GM13977 (cell line): ENCODE data around the gene NTN1.

Source experiments
- DNase-seq: peaks from one replicate; pipeline ENCODE4 v3.0.0; 2012; ENCODE audit warnings: low spot score
- CTCF ChIP-seq: IDR thresholded peaks from 2 replicates; pipeline ENCODE4 v1.5.1; 2012; ENCODE audit warnings: mild to moderate bottlenecking, control low read depth; ENCODE audit not compliant: insufficient read depth; ENCODE audit errors: extremely low read depth, missing control alignments
- in situ Hi-C: fragments of 300-500 bp; cut with MboI; formaldehyde crosslinking; loops from one replicate; pipeline ENCODE4 v1.12.0; 2022; ENCODE audit warnings: low sequenced_read_pairs, low pct_unique_long_range_greater_than_20kb, mixed read lengths, inconsistent platforms; ENCODE audit not compliant: unreplicated experiment

Gene NTN1

GRCh38 chr17:9022573-9023391 is 1.5 kb downstream of the NTN1 start:
- no peak for TF ChIP-seq CTCF

GRCh38 chr17:9023392-9024218 is 2.3 kb downstream of the NTN1 start:
- no peak for TF ChIP-seq CTCF
- in situ Hi-C loops, result no loop called here
- peak; percentile 38 for DNase-seq

More at GRCh38 chr17:9022573-9023391, 1.5 kb downstream of the NTN1 start:
- in situ Hi-C loops, result no loop called here
- DNase-seq, result peak; percentile 55

- in situ Hi-C loops, result no loop called here
- peak; percentile 28 for DNase-seq
- TF ChIP-seq CTCF, result no peak
Measured at GRCh38 chr17:9024497-9024896, 3.2 kb downstream of the NTN1 start.

GRCh38 chr17:9026741-9027140 is 5.4 kb downstream of the NTN1 start:
- DNase-seq, result no peak

GRCh38 chr17:9028202-9028987 is 7.1 kb downstream of the NTN1 start:
- DNase-seq, result no peak
- no peak for TF ChIP-seq CTCF
- in situ Hi-C loops, result no loop called here

More at GRCh38 chr17:9026741-9027140, 5.4 kb downstream of the NTN1 start:
- TF ChIP-seq CTCF, result no peak
- in situ Hi-C loops, result no loop called here

GRCh38 chr17:9028988-9029570 is 7.8 kb downstream of the NTN1 start:
- no peak for TF ChIP-seq CTCF
- in situ Hi-C loops, result no loop called here
- DNase-seq, result no peak
